Measurements from ENCODE around the gene ADAM10. TPM values are rescaled to one million over a fixed set of nuclear protein-coding genes. Genes with fewer than 3 reads are reported as not detected.

Gene ADAM10
- total and polyA plus RNA-seq, 2 of the 4 experiments (the other 2 are of a cell fraction) = 110 to 185 TPM

DNA sequence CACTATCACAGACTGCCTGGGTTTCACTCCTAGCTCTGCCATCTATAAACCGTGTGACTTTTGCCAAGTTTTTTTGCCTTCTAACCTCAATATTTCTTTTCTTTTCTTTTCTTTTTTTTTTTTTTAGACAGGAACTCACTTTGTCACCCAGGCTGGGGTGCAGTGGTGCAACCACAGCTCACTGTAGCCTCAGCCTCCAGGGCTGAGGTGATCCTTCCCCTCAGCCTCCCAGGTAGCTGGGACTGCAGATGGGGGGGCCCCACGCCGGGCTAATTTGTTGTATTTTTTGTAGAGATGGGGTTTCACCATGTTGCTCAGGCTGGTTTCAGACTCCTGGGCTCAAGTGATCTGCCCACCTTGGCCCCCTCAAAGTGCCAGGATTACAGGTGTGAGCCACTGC is 3.2 kb upstream of the ADAM10 start:
- no peak for TF ChIP-seq RFX5 (IDR thresholded peaks at IDR 0.05; ENCODE audit: low read depth, low read length)
- no peak for TF ChIP-seq CEBPB (IDR thresholded peaks at IDR 0.05; ENCODE audit: low read depth, low read length)
- H3K9ac ChIP-seq (ENCODE audit: low read depth, low read length) = no peak overlapping the region
- H2AFZ ChIP-seq (replicated peaks; ENCODE audit: low read length, poor library complexity) = no peak overlapping the region
- H4K5ac ChIP-seq (ENCODE audit: low read depth, low read length) = no peak overlapping the region
- H2AK9ac ChIP-seq (replicated peaks; ENCODE audit: low read depth, low read length, poor library complexity) = no peak overlapping the region
- no peak overlapping the region for H3K56ac ChIP-seq (ENCODE audit: extremely low read depth, insufficient read depth, low read length)
- H4K8ac ChIP-seq (ENCODE audit: low read depth in 2 of 2, low read length in 2 of 2) = no peak overlapping the region
- no peak overlapping the region for H2BK20ac ChIP-seq (ENCODE audit: low read depth, low read length)
- no peaks in the 10 kb centered on the region for H3K9me3 ChIP-seq (ENCODE audit: control insufficient read depth, insufficient read depth, low read length)
- H2AK5ac ChIP-seq (ENCODE audit: low read depth, low read length) = no peak overlapping the region
- H3K9me1 ChIP-seq (ENCODE audit: insufficient read depth, low read length) = no peaks in the 10 kb centered on the region
- DNase-seq = no peak
- 0 out of 4 replicates have a peak, but pooled peaks cover 0 to 5% of the 10 kb centered on the region in 2 experiments for H3K79me1 ChIP-seq (ENCODE audit: low read depth in 1 of 2, low read length in 2 of 2)
- H2BK5ac ChIP-seq (ENCODE audit: low read depth, low read length, poor library complexity, severe bottlenecking) = no peak overlapping the region
- no peaks in the 10 kb centered on the region for H3K36me3 ChIP-seq (ENCODE audit: control insufficient read depth, insufficient read depth, low read length)
- H3K14ac ChIP-seq (replicated peaks; ENCODE audit: low read depth, low read length) = no peak overlapping the region
- WGBS, 2 experiments (ENCODE audit: extremely low coverage in 2 of 2, insufficient read length in 1 of 2) = no CpG with 5 or more reads among the region's 3 CpGs
- H3K23ac ChIP-seq (ENCODE audit: low read depth, low read length) = no peak overlapping the region
- H3K27me3 ChIP-seq (ENCODE audit: control insufficient read depth, insufficient read depth, low read length) = no peaks in the 10 kb centered on the region
- H3K4me3 ChIP-seq (ENCODE audit: insufficient read depth, low read depth, low read length) = no peak overlapping the region
- ChIA-PET CTCF (no interaction called here), POLR2A (ENCODE audit: unreplicated experiment) (no interaction called here)
- BruUV-seq (replicated peaks) = no TSS peak
- in situ Hi-C loops (cut with MboI; ENCODE audit: low sequenced_read_pairs) (loop anchor here (25.0 kb wide), 1 partner anchor 515 kb away; no protein-coding TSS in a partner anchor), intact Hi-C loops (cut with micrococcal nuclease) (no loop called here), dilution Hi-C loops (cut with HindIII; ENCODE audit: low sequenced_read_pairs, unreplicated experiment) (no loop called here)
- H3K4me2 ChIP-seq (ENCODE audit: low read depth, low read length) = no peak overlapping the region
- no peak overlapping the region for H4K91ac ChIP-seq (ENCODE audit: insufficient read depth, low read depth, low read length)
- H3K4me1 ChIP-seq (ENCODE audit: control insufficient read depth, insufficient read depth, low read length) = no peaks in the 10 kb centered on the region
- H4K20me1 ChIP-seq (ENCODE audit: insufficient read depth, low read length) = peaks cover 9% of the 10 kb centered on the region; the same call in 1 of the 2 replicates
- no peak overlapping the region for H2BK15ac ChIP-seq (ENCODE audit: low read depth, low read length)
- H3K27ac ChIP-seq (ENCODE audit: insufficient read depth, low read length) = no peak overlapping the region
- H3K18ac ChIP-seq (ENCODE audit: low read depth, low read length) = no peak overlapping the region
- H3K4ac ChIP-seq (ENCODE audit: low read depth, low read length) = no peak overlapping the region
- ATAC-seq (ENCODE audit: low read depth) = no peak
- no peak overlapping the region for H2BK120ac ChIP-seq (ENCODE audit: low read depth, low read length)
